Stimulated activated CD4-positive, alpha-beta T cell treated with anti-CD3 and anti-CD28 coated beads, Interleukin-2, amount 100 ng/mL, for 4 hours (primary cell): ENCODE data around the gene GPBAR1.
A peak's percentile ranks its signal among the peaks of the same experiment; 100 is the strongest.

Experiments
- DNase-seq: peaks from one replicate; pipeline ENCODE4 v3.0.0-alpha.2; 2020; ENCODE audit warnings: low read depth

GPBAR1 gene, protein sequence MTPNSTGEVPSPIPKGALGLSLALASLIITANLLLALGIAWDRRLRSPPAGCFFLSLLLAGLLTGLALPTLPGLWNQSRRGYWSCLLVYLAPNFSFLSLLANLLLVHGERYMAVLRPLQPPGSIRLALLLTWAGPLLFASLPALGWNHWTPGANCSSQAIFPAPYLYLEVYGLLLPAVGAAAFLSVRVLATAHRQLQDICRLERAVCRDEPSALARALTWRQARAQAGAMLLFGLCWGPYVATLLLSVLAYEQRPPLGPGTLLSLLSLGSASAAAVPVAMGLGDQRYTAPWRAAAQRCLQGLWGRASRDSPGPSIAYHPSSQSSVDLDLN

DNA sequence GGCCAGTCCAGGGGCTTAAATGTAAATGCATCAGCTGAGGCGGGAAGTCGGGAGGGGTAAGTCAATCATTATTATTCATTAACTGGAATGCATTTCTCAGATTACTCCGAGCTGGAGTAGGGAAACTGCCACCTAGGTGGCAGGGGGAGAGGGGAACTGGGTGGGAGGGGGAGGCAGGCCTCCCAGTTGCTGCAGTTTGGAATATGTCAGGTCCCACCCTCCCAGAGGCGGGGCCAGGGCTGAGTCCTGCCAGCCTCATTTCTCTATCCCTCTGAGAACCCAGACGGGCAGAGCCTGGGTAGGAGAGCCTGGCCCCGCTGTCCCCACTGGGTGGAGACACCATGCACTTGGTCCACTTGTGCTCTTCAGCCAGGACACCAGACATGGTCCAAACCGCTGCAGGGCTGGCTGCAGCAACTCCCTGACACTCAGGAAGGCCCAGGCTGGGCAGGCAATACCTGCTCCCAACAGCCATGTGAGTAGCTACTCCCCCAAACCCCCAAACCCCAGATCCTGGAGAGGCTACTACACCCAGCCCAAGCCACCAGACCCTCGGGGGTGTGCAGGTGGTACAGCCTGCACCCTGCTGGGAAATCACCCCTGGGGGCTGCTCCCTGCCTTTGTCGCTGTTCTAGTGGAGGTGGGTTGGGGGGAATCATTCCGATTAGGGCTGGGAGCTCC lies at the start of gene GPBAR1:
GPBAR1 (plus strand) TSS at position 274 of the 681 bp plus-strand sequence. CDS start 1,710 bp downstream, outside the sequence.
- no peak for DNase-seq

DNA sequence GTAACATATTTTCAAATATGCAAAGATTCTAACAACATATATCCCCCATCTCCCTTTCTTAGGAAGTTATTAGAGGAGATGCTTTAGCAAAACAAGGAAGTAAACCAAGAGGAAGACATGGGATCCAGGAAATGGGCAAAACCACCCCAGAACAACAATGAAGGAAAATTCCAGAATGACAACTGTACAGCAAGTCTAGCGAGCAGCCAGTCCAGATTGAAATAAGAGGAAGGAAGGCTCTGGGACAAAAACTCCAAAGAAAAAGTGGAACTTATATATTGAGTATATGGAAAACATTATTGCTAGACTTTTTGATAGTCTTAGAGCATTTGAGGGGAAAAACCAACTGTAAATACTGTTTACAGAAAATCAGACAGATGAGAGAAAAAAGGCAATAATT lies 46.7 kb upstream of the GPBAR1 start:
- no peak for DNase-seq

DNA sequence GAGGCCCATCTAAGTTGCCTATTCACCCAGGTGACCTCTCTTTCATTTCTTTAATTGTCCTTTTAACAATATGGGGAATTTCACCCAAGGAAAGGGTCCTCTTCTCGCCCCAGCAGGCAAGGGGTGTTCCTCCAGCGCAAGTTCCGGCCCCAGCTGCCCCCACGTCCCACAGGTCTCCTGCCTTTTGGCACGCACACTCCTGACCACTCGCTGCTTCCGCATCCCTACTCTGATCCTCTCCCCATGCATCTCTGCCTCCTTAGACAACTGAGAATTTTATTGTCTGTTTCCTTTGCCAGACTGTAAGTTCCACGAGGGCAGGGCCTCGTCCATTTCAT lies 44.5 kb upstream of the GPBAR1 start:
- DNase-seq: no peak

DNA sequence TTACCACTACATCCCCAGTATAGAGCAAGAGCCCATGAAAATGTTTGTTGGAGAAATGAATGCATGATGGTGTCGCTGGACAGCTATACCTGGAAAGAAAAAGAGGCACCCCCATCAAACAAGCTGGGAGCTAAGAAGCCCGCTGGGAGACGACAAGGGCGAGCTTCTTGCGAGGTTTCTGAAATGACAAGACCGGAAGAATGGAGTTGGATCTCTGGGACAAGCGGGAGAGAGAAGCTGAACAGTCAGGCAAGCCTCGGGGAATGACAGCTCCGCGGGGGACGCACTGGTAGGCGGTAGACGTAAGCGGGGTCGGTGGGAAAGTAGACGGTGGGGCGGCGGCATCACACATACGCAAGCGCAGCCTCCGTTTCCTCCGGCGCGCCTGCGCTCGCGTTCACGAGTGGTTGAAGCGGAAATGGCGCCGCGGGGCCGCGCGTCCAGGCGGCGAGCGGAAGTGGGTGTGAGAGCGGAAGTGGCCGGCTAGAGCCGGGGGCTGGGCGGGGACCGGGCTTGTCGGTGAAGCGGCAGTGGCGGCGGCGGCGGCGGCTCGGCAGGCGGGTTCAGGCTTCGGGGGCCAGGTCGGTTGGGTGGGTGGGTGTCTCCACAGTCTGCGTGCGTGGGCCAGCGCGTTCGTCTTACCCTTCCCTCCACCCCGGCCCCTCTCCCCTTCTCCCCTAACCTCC lies 44.0 kb upstream of the GPBAR1 start, which contains the start of gene ARPC2:
ARPC2 (plus strand) TSS at position 516 of the 686 bp plus-strand sequence. CDS start 282 bp downstream, outside the sequence.
- DNase-seq: peak; percentile 89

DNA sequence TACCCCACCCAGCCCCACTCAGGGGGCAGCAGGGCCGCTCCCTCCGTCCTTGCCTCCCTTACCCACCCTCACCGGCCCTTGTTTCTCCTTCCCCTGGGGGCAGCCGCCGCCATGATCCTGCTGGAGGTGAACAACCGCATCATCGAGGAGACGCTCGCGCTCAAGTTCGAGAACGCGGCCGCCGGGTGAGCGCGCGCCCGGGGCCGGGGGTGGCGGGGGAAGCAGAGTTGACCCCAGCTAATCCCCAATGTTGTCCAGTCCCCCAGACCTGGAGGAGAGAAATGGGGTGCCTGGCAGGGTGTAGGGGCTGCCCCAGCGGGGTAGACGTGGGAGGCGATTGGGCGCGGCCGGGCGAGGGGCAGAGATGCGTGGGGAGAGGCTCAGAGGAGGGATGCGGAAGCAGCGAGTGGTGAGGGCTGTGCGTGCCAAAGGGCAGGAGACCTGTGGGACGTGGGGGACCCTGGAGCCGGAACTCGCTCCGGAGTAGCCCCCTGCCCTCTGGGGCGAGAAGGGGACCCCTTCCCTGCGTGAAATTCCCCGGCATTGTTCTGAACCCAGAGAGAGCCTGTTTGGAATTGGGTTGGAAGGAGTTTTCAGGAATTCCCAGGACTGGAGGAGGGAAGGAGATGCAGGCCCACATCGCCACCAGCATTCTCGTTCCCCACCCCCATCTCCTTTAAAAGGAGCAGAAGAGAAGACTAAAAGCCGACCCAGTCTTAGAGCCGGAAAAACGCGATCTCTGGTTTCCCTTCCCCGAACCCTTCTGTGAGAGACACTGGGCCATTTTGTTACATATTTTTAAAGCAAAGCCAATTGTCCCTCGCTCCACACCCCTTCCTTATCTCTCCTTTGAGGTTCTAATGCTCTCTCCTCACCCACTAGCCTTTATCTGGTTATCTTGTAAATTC lies 43.2 kb upstream of the GPBAR1 start:
- peak; percentile 71 for DNase-seq

DNA sequence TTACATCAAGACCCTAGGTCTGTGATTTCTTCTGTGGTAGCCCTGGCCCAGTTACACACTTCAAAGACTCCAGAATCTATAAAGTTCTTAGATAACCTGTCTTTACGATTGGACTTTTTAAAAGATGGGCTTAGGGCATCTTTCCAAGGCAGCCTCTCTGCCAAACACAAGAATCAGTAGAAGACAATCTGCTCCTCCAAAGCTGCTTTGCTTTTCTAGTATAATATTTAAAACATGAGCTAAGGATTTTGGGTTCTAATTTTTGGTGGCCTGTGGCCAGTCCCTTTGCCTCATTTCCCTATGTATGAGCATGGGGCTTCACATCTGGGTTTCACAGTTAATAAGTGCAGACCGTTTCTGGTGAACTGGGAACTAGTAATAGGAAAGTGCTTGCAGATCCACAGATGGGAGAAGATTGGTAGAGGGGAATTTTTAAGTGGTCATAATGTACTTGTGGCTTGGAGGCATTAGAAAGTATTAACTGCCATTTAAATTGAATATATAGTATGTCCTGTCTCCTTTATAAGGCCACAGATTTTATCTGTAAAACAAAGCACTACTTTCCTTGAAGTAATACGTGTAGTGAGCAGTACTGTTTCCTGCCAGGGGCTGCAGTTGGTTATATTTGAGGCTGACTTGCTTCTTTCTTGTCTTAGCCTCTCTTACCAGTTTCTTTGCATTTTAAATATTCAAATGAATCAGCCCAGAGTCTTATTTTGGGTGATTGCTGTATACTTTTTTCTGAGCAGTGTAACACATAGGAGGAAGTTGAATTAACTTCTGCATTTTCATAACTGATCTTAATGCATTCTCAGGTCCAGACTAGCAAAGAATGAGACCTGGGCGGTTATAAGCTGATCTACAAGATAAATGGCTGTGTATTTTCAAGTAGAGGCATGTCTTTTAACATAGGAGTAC lies 42.3 kb upstream of the GPBAR1 start:
- no peak for DNase-seq

DNA sequence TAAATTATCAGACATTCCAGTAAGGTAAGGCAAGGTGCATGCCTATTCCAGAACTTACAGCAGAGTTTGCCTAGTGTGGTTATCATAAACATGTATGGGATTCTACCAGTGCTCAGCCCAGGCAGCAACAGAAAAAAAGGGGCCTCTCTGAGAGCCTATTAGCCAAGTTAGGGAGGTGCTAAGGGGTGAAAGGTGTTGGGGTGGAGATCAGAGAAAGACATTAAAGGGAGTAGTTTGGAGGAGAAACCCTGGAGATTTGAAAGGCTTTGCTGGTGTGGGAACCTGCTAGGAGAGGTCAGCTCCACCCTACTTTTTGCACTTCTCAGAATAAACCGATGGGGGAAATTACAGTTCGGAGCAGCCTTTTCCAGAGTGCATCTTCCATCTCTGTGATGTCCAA lies 40.9 kb upstream of the GPBAR1 start:
- no peak for DNase-seq

DNA sequence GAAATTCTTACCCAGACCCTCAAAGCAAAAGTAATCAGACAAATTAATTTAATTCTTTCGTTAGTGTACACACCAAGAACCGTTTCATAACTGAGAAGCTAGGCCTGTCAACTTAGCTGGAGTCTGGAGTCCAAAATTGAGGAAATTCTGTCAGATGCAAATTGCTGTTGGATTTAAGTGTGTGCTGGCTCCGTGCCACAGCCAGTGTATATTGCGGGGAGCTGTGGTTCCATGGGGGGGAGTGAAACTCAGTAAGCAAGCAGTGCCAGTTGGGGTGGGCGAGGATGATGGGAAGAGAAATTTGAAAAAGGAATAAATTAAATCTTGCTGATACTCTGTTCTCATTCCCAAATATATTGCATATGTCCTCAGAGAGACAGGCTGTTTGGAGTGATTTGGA lies 39.8 kb upstream of the GPBAR1 start:
- no peak for DNase-seq

DNA sequence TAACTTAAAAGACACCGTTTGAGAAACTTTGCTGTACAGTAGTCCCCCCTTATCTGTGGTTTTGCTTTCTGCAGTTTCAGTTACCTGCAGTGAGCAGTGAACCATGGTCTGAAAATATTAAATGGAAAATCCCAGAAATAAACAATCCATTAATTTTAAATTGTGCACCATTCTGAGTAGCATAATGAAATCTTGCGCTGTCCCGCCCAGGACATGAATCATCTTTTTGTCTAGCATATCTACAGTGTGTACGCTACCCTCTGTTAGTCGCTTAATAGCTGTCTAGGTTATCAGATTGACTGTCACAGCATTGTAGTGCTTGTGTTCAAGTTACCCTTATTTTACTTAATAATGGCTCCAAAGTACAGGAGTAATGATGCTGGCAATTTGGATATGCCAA lies 37.8 kb upstream of the GPBAR1 start:
- no peak for DNase-seq

DNA sequence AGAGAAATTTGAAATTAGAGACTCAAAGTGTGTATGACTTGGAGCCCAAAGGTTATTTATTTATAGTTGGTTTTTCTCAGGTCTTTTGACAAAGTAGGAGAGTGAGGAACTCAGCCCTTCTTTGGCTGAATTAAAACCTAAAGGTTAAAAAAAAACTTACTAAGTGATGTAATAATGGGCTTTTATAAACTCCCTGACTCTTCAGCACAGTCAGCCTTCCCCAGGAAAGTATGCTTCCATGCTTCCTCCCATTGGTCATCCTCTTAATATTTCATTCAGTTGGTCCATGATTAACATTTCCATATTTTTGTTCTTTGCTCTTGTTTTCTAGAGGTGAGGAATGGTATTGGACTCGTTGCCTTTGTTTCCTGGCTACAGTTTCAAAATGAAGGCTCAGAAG lies 36.6 kb upstream of the GPBAR1 start:
- no peak for DNase-seq

DNA sequence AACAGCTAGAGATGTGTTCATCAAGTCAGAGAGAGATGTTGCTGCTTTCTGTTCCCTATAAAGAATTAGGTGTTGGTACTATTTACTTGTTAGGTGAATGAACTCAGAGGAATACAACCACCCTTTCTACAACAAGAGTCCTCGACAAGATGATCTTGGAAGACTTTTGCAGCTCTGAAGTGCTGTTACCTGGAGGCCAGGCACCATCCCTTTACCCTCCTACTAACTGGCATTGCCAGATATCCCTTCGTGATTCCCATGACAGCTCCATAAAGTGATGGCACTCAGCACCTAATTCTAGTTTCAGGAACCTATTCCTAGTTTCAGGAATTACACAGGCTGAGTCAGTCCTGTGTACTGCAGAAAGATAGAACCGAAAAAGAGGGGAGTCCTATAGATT lies 33.9 kb upstream of the GPBAR1 start:
- DNase-seq: no peak

DNA sequence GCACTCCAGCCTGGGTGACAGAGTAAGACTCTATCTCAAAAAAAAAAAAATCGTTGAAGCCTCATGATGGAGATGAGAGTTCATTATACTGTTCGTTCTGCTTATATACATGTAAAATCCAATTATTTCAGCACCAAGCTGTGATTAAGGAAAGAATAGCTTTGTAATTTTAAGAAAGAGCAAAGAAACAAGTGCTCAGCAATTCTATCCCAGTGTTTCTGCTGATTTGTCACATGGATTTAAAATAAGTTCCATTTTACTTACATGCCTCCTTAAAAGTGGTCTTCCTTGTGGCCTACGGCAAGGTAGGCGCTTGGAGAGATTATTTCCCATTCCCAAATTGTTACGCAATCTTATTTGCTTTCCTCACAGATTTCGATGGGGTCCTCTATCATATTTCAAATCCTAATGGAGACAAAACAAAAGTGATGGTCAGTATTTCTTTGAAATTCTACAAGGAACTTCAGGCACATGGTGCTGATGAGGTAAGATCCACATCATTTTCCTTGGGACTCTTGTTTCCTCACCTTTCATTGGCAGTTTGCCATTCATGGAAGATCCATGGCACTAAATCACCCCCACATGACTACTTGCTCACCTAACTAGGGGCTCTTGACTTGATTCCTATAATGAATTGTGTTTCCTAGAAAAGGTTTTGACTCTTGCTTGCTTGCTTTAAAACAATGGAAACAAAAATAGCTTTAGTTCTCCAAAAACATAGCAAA lies 32.3 kb upstream of the GPBAR1 start:
- no peak for DNase-seq

DNA sequence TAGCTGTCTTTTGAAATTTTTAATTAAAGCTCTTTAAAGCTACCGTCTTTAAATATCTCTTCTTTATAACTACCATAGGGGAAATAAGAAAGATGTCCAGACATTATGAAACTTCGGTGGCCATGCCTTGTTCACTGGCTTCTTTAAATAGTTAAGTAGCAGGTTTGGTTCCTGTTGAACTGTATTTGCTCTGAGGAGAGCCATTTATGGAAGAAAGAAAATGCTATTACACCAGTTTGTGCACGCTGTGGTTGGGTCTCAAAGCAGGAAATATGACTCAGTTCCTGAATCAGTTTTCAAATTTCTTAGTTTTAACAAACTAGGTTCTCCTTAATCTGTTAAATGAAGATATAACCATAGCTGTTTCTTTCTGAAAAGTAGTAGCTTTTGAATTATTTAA lies 31.6 kb upstream of the GPBAR1 start:
- no peak for DNase-seq

DNA sequence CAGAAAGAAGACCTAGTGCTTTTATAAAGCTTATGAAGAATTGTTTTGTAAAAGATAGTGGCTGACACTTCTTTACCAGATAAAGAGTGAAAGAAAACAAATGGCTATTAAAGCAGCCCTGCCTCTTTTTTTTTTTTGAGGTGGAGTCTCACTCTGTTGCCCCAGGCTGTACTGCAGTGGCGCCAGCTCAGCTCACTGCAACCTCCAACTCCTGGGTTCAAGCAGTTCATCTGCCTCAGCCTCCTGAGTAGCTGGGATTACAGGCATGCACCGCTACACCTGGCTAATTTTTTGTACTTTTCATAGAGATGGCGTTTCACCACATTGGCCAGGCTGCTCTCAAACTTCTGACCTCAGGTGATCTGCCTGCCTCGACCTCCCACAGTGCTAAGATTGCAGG lies 31.0 kb upstream of the GPBAR1 start:
- no peak for DNase-seq

DNA sequence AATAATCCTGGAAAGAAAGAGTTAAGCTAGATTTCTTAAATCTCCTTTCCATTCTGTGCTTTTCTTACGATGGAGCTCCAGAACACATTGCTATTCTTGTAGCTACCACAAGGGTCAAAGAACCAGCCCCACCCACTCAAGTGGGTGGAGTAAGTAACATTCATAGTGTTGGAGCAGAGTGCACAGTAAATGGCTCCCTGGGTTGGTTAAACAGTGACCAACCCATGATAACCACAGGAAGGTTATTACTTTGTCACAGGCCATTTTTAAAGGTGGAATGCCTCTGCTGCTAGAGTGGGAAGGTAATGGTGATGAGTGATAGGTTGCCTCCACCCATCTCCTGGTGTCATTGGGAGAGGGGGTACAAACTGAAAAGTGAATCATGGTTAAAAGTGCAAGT lies 29.9 kb upstream of the GPBAR1 start:
- DNase-seq: no peak

DNA sequence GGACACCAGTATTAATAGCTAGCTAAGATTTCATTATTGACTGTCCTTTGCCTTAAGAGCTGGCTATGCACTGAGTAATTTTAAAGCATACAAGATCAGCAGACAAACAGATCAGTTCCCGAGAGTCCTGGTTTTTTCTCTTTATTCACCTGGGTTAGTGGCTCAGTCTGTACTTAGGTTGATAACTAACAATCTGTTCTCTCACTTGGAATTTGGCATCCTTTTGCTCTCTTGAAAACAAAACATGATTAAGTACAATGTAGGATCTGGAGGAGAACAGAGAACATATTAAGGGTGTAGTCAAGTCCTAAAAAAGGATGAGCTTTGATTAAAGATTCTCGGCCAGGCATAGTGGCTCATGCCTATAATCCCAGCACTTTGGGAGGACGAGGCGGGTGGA lies 27.3 kb upstream of the GPBAR1 start:
- DNase-seq: no peak

DNA sequence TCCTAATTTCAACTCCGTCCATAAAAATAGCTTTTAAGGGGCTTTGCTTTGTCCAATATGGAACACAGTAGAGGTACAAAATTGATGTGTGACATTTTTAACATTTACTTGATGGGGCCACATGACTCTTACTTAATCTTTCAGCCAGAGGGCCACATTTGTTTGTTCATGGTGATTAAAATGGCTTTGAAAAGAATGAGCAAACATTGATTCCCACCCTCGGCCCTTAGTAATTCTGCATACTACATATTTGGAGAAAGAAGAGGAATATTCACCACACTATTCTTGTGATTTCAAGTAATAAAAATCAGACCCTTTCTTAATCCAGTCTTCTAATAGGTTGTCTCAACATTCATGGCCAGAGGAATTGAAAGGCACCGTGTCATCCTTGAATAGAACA lies 26.3 kb upstream of the GPBAR1 start:
- DNase-seq: no peak

DNA sequence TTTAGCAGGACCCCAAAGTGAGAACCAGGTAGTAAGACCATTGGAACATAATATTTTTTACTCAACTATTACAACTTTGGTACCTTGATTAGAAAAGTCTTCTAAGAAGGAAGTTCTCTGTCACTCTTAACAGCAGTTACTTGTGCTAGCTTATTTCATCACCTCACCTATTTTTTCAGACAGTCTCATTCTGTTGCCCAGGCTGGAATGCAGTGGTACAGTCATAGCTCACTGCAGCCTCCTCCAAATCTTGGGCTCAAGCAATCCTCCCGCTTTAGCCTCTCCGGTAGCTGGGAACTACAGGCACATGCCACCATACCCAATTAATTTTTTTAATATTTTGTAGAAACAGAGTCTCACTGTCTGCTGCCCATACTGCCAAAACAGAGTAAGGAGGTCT lies 25.8 kb upstream of the GPBAR1 start:
- DNase-seq: no peak

DNA sequence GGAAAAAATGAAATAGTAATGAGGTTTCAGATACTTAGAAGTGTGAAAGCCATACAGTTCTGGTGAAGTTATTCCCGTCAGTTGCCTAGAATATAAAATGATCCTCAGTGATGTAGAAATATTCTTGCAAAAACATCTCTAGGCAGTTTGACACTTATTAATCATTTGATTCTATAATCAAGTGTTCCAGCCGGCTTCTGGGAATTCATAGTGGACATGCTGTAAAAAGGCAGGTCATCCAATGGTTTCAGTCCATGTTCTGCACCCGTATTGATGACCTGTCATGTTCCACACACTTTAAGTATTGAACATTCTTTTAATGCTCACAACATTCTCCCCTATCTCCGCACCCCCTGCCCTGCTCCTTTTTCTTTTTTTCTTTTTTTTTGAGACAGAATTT lies 24.0 kb upstream of the GPBAR1 start:
- DNase-seq: no peak

DNA sequence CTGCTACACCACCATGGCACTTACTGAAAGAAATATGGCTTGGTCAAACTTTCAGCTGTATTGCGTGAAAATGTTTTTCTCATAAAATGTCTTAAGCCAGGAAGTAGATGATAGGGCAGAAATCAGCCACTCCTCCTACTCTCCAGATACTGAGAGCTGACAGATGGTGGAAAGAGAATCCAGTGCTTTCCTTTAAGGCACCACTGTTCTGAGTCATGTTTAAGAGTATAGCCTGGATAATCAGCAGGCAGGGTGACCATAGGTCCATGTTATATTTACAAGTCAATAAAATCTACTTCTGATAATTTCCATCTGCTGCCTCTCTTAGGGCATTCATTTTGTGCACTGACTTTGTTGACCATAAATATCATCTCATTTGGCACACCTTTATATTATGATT lies 21.9 kb upstream of the GPBAR1 start:
- DNase-seq: no peak
